Head of caudate nucleus (tissue), 42 donors: ENCODE measurements around the gene P2RY8.
"Not testable (repeated sequence)": the region's sequence is repeated elsewhere in the genome, so short reads cannot be mapped to it uniquely, and the experiment has no call there.

Experiments used
- DNase-seq, 42 donors: peaks; one replicate each; pipeline versions ENCODE4 v3.0.0 to v3.0.0-alpha.2; 2020 to 2021; ENCODE audit warnings: mixed read lengths in 7 of 42
- intact Hi-C: fragments of 100-400 bp; cut with DNase I; formaldehyde crosslinking; loops from one replicate; pipeline ENCODE4 v1.15.0; 2022

The P2RY8 gene

GRCh38 chrX:1440506-1440905, 96.5 kb downstream of the P2RY8 start:
- intact Hi-C loops, result no loop called here

DNA sequence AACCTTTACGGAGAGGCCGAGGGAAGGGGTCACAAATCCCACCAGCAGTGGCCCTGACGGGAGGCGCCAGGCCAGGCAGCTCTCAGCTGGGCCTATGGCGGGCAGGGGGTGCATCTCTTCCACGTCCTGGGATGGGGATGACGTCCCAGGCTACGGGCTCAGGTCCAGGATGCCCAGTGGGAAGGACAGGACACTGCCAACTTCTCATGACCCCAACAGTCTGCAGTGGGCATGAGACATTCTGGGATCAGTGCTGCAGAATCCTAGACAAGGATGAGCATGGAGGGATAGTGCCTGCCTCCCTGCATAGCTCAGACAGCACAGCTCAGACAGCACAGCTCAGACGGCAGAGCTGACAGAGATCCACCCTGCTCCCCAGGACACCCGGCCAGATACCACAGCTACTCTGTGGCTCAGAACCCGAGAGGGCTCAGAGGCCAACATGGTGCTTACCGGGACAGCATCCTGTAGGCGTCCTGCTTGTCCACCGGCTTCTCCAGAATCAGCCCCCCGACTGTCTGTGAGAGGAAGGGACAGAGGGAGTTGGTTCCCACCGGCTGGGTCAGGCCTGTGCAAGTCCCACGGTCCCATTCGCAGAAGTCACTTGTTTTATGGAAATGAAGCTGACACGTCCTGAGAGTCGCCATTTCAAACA, 101.6 kb downstream of the P2RY8 start:
- DNase-seq, result peak in 9 of 42 donors; percentile 1 to 31 (median 11)
- intact Hi-C loops, result no loop called here

More at GRCh38 chrX:1440506-1440905, 96.5 kb downstream of the P2RY8 start:
- peak in 4 of 42 donors; percentile 3 to 33 (median 5) for DNase-seq

DNA sequence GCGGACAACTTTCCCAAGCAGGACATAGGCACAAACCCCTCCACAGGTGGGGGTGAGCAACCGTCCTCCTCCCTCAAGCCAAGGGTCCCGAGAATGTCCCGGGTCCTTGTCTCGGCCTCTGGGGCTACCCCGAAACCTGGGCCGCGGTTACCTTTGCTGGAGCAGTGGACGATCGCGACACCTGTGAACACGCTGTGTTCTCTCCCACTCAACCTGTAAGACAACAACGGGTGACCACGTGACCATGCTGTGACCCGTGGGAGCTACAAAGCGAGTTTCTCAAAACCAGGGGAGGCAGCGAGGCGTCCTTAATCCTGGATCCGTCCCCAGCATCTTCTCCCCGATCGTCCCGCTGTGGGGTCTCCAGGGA, 102.1 kb downstream of the P2RY8 start:
- intact Hi-C loops, result no loop called here
- peak in 3 of 42 donors; percentile 14 to 28 (median 16) for DNase-seq

- intact Hi-C loops, result no loop called here
- peak in 1 of 42 donors; percentile 3 for DNase-seq
Measured at GRCh38 chrX:1433646-1434357, 103.2 kb downstream of the P2RY8 start.

DNA sequence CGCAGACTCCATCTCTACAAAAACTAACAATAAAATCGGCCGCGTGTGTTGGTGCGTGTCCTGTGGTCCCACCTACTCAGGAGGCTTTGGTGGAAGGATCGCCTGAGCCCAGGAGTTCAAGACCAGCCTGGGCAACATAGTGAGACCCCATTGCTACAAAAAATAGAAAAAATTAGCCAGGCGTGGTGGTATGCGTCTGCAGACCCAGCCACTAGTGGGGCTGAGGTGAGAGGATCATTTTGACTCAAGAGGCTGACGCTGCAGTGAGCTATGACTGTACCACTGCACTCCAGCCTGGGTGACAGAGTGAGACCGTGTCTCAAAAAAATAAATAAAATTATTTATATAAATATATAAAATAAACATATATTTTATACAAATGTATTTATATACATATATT, 106.5 kb downstream of the P2RY8 start:
- intact Hi-C loops, result no loop called here
- DNase-seq, result peak in 2 of 42 donors; percentile 10 to 17

DNA sequence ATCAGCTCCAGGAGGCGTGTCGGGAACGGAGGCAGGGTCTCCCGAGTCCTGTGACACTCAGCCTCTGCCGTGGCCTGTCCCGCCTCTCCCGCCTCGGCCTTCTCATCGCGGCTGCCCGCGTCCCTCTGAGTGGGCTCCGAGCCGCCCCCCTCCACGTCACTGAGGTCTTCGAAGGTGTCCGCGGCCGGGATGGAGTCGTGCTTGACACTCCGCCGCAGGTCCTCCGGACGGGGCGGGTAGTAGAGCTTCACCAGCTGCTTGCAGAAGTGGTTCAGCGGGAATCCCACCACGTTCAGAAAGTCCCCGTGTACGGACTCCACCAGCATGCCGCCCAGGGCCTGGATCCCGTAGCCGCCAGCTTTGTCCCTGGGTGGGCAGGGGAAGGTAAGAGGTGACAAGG, 109.2 kb downstream of the P2RY8 start:
- intact Hi-C loops, result no loop called here

GRCh38 chrX:1426321-1426720, 110.7 kb downstream of the P2RY8 start:
- peak in 1 of 42 donors; percentile 4 for DNase-seq
- intact Hi-C loops, result not testable (repeated sequence)

More for the DNA sequence above, 109.2 kb downstream of the P2RY8 start:
- DNase-seq, result peak in 3 of 42 donors; percentile 14 to 39 (median 25)

- DNase-seq, result peak in 3 of 42 donors; percentile 1 to 20 (median 11)
- intact Hi-C loops, result no loop called here
Measured at GRCh38 chrX:1425381-1425780, 111.6 kb downstream of the P2RY8 start.

DNA sequence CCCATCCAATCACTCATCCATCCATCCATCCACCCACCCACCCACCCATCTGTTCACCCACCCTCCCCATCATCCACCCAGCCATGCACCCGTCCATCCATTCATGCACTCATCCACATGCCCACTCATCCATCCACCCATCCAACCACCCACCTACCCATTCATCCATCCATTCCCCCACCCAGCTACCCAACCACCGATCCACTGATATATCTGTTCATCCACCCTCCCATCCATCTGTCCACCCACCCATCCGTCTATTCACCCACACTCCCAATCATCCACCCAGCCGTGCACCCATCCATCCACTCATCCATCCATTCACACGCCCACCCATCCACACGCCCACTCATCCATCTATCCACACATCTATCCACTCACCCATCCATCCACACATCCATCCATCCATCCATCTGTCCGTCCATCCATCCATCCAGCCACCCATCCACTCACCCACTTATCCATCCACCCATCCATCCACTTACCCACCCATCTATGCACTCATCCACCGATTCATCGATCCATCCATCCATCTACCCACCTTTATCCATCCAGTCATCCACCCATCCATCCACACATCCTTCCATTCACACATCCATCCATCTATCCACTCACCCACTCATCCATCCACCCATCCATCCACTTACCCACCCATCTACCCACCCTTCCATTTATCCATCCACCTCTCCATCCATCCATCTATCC, 112.7 kb downstream of the P2RY8 start:
- intact Hi-C loops, result no loop called here
- DNase-seq, result peak in 1 of 42 donors; percentile 2

- peak in 3 of 42 donors; percentile 9 to 16 (median 16) for DNase-seq
- intact Hi-C loops, result no loop called here
Measured at GRCh38 chrX:1423215-1423614, 113.8 kb downstream of the P2RY8 start.

- intact Hi-C loops, result no loop called here
- peak in 3 of 42 donors; percentile 2 to 22 (median 16) for DNase-seq
Measured at GRCh38 chrX:1422135-1422465, 114.9 kb downstream of the P2RY8 start.

DNA sequence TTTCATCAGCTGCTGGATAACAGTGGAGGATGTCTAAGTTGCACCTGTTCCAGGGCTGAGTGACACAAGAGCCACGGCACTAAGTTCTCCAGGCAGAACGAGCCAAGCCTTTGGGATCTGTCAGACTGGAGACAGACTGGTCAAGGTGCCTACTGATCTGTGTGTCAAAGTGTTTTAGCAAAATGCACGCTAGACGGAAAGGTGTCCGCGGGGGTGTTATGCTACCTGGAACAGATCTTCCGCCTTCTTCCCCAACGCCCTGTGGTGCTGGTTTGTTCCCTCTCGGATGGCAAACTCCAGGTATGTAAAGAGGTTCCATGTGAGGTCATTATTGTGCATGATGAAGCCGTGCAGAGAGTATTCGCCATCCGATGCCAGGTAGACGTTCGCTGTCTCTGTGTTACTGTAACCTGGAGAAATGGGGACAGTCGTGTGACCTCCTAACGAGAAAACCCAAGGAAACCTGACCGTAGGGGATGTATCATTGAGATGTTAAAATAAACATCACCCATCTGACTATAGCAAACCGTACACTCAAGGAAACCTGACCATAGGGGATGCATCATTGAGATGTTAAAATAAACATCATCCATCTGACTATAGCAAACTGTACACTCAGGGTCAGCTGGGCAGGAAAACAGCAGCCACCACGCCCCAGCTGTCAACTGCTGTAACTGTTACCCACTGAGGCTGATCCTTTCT, 115.4 kb downstream of the P2RY8 start:
- peak in 5 of 42 donors; percentile 6 to 20 (median 18) for DNase-seq

GRCh38 chrX:1420371-1420770, 116.6 kb downstream of the P2RY8 start:
- intact Hi-C loops, result no loop called here
- peak in 6 of 42 donors; percentile 7 to 35 (median 24) for DNase-seq

More for the DNA sequence above, 115.4 kb downstream of the P2RY8 start:
- intact Hi-C loops, result no loop called here

GRCh38 chrX:1419545-1420355, 117.2 kb downstream of the P2RY8 start:
- intact Hi-C loops, result no loop called here
- peak in 8 of 42 donors; percentile 7 to 35 (median 19) for DNase-seq

- DNase-seq, result peak in 10 of 42 donors; percentile 7 to 41 (median 20)
- intact Hi-C loops, result no loop called here
Measured at GRCh38 chrX:1418901-1419544, 118.0 kb downstream of the P2RY8 start.

DNA sequence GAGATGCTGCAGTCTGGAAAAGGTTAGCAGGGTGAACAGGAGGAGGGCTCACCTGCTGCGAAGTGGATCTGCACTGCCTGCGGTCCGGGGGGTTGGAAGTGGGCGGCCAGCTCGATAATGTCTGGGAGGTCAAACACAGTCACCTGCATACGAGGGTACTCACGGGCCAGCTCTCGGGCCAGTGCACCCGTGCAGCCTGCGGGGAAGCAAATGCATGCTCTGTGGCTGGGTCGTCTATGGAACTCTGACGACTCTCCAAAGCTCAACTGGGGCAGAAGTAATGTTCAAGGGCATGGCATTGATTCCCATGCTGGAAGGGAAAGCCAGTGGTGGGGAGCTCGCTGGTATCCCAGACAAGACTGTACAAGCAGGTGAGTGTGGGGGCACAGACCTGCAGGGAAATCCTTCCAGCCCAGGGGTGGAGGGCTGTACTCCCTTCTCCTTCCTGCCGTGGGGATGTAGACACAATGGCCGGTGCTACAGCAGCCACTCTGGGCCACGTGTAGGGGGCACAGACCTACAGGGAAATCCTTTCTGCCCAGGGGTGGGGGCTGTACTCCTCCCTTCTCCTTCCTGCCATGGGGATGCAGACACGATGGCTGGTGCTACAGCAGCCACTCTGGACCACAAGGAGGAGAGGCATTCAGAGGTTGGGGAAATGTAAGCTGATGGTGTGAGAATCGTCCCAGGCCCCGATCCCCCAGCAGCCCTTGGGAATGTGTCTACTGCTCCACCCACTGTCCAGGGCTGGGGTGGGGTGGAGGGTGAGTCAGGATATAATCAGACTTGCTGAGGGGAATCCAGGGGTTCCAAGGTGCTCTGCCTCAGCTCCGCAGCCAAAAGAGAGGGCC, 118.8 kb downstream of the P2RY8 start:
- peak in 8 of 42 donors; percentile 1 to 35 (median 16) for DNase-seq
- intact Hi-C loops, result no loop called here
